NB4 (cell line): ENCODE measurements around the gene GDF10.
A peak's percentile ranks its signal among the peaks of the same experiment; 100 is the strongest.

ENCODE experiments used
- DNase-seq: peaks from one replicate; pipeline ENCODE4 v3.0.0; 2010; ENCODE audit warnings: low read depth
- H3K4me3 ChIP-seq: one replicate; pipeline ENCODE4 v1.5.1; 2011; ENCODE audit warnings: mild to moderate bottlenecking, low read depth, low read length, moderate library complexity
- MYC ChIP-seq: IDR thresholded peaks from 2 replicates; pipeline ENCODE4 v1.6.1; 2011; ENCODE audit warnings: low read depth, low read length
- POLR2A ChIP-seq: IDR thresholded peaks from 2 replicates; pipeline ENCODE4 v1.6.1; 2011; ENCODE audit warnings: mild to moderate bottlenecking; ENCODE audit not compliant: insufficient read length; ENCODE audit errors: extremely low read depth
- TF ChIP-seq, protein P1 (sequence below): IDR thresholded peaks from 2 replicates; pipeline ENCODE4 v1.6.1; 2011; ENCODE audit warnings: low read depth, low read length
- TF ChIP-seq, protein P2 (sequence below): IDR thresholded peaks from one replicate; pipeline ENCODE4 v1.5.1; 2012; ENCODE audit warnings: low read depth, low read length

GDF10 gene

DNA sequence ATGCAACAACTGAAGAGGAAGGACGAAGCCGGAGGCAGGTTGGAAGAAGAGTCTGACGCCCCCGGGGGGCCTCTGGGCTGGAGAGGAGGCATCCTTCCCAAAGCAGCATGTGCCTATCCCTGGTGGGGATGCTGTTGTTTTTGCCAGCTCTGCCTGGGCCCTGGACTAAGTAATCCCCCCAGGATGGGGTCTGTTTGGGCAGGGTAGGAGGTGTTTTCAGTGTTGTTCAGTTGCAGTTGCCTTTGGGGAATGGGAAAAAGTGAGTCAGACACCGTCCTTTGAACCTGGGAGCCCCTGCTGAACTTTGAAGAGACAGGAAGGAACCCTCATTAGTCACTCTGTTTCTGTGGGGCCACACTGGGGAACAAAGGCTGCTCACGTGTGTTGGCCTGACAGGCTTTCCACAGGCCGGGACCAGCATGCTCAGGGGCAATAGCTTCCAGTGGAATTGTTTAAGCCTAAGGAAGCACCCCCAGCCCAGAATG lies 35.2 kb upstream of the GDF10 start:
- DNase-seq, result peak; percentile 88
- no peak overlapping the region for H3K4me3 ChIP-seq
- TF ChIP-seq, protein P1, sequence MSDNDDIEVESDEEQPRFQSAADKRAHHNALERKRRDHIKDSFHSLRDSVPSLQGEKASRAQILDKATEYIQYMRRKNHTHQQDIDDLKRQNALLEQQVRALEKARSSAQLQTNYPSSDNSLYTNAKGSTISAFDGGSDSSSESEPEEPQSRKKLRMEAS, result peak; percentile 63; the same call in 1 of the 2 replicates
- TF ChIP-seq POLR2A, result no peak

DNA sequence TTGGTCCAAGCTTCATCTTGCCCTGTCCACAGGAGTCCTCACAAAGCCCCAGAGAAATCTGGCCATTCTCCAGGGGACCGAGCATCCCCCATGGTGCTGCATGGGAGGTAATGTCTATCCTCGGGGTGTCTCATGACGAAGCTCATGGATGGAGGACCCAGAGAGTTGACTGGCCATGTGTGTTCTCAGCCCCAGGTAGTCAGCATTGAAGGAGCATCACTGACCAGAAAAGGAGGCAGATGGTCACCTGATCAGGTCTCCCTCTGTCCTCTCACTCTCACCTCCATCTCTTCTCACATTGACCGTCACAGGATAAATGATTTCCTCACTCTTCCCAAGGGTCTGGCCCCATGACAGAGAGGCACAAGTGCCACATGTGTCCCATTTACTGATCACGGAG lies 33.4 kb upstream of the GDF10 start:
- H3K4me3 ChIP-seq, result no peak overlapping the region
- TF ChIP-seq MYC, result no peak
- TF ChIP-seq, protein P1, result no peak
- no peak for TF ChIP-seq POLR2A
- TF ChIP-seq, protein P2, sequence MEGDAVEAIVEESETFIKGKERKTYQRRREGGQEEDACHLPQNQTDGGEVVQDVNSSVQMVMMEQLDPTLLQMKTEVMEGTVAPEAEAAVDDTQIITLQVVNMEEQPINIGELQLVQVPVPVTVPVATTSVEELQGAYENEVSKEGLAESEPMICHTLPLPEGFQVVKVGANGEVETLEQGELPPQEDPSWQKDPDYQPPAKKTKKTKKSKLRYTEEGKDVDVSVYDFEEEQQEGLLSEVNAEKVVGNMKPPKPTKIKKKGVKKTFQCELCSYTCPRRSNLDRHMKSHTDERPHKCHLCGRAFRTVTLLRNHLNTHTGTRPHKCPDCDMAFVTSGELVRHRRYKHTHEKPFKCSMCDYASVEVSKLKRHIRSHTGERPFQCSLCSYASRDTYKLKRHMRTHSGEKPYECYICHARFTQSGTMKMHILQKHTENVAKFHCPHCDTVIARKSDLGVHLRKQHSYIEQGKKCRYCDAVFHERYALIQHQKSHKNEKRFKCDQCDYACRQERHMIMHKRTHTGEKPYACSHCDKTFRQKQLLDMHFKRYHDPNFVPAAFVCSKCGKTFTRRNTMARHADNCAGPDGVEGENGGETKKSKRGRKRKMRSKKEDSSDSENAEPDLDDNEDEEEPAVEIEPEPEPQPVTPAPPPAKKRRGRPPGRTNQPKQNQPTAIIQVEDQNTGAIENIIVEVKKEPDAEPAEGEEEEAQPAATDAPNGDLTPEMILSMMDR, result no peak

DNA sequence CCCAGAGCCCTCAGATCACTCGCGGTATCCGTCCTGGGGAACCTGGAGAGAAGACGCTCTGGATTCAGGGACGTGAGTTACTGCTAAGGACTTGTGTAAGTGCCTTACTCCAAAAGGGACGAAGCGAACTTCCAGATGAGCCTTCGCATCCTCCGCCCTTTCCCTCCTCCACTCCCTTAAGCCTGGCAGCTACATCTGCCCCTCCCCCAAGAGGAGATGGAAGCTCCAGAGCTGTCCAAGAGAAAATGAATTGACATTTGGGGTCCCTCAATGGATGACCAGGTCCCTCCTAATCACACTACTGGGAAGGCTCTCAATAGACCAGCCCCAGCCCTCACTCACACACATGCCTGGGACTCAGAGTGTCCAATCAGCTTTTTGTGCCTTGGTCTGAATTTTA lies 31.3 kb upstream of the GDF10 start:
- H3K4me3 ChIP-seq, result no peak overlapping the region
- DNase-seq, result no peak
- TF ChIP-seq, protein P2, result no peak
- TF ChIP-seq, protein P1, result no peak
- TF ChIP-seq MYC (no peak), POLR2A (no peak)

More for the DNA sequence above, 33.4 kb upstream of the GDF10 start:
- DNase-seq, result no peak

DNA sequence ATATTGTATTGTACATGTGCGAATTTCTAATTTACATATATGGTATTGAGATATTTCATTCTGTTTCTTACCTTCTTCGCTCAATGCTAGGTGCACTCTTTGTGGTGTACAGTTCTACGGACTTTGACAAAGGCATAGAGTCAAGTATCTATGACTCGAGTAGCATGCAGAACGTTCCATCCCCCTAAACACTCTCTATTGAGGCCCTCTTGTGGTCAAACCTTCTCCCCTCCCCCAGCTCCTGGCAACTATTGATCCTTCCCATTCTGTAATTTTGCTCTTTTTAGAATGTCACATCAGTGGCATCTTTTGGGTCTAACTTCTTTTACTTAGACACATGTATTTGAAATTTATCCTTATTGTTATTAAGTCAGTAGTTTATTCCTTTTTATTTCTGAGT lies 30.7 kb upstream of the GDF10 start:
- H3K4me3 ChIP-seq, result no peak overlapping the region
- TF ChIP-seq MYC, result peak; percentile 29; the same call in 1 of the 2 replicates
- TF ChIP-seq POLR2A, result no peak
- TF ChIP-seq, protein P1, result peak; percentile 43; the same call in 1 of the 2 replicates
- TF ChIP-seq, protein P2, result peak; percentile 64
- peak; percentile 69 for DNase-seq

DNA sequence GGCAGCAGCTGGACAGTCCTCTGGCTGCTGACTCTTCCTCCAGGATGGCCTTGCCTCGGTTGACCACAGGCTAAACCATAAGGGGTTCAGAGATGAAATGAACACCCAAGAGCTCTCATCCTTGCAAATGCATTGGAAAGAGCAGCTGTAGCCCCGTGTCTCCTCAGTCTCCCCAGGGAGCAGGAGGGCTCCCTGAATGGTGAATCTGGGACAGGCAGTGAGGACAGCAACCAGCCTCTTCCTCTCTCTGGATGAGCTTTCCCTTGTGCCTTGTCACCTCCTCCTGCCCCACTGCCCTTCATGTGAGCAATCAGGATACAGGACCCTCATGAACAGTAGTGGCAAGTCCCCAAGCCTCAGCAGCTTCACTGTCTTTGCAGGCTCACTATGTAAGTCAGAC lies 23.9 kb upstream of the GDF10 start:
- no peak for DNase-seq
- H3K4me3 ChIP-seq, result no peak overlapping the region
- TF ChIP-seq, protein P2, result no peak
- TF ChIP-seq, protein P1, result no peak
- TF ChIP-seq MYC, result no peak

DNA sequence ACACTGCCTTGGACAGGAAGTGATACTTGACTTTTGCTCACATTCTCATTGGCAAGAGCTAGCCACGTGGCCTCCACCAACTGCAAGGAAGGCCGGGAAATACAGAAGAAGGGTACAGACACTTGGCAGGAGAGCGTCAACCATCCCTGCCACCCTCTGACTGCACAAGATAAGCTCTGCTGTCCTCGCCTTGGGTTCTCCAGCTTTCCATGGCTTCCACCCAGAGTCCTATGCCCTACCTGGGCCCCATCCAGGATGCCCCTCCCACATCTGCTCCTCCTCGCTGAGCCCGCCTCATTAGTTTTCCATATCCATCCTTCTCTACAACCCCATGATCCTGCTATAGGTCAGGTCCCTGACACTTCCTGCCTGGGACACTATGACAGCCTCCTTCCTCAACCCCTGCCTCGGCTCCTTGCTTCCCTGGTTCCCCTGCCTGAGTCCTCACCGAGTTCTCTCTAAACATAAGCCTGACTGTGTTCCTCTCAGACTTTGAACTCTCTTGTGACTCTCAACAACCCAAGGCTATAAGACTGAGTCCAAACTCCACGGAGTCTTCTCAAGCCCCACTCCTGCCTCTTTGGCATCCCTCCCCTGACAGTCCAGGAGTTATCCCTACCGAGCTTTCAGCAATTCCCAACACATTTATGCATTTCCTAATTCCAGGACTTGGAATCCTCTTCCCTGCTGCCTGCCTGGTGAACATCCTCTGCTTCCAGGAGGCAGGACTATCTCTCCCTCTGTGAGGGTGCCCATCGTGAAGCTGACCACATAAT lies 23.2 kb upstream of the GDF10 start:
- no peak for DNase-seq
- no peak overlapping the region for H3K4me3 ChIP-seq
- TF ChIP-seq, protein P2, result no peak
- no peak for TF ChIP-seq MYC
- TF ChIP-seq, protein P1, result no peak
- TF ChIP-seq POLR2A, result no peak
